HK-2 (cell line): ENCODE data around the gene WDR36.
A peak's percentile ranks its signal among the peaks of the same experiment; 100 is the strongest.

Experiments
- DNase-seq: peaks from one replicate; pipeline ENCODE4 v3.0.0-alpha.2; 2018; ENCODE audit not compliant: unreplicated experiment

The WDR36 gene

DNA sequence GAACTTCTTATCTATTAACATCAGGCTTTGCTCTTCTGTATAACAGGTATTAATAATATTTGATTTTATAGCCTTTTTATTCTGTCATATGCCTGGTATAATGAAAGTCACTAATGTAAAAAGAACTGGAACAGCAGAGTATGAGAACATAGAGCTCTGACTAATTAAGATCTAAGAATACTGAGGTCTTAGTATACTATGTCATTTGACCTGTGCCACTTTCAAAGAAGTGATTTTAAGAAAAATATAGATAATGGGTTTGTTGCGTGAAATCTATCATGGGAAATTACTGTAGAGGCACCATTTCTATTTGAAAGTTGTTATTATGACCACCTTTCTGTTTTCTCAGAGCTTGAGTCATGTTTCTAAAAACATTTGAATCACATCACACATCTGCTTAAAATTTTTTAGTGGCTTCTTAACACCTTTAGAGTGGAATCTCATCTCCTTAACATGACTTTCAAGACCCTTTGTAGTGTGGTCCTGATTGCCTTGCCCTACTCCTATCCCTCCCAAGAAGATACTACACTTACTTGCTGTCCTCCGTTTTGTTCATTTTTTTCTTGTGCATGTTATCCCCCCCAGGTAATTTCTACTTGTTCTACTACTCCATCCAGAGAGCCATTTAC lies 14.3 kb downstream of the WDR36 start:
- DNase-seq = no peak

DNA sequence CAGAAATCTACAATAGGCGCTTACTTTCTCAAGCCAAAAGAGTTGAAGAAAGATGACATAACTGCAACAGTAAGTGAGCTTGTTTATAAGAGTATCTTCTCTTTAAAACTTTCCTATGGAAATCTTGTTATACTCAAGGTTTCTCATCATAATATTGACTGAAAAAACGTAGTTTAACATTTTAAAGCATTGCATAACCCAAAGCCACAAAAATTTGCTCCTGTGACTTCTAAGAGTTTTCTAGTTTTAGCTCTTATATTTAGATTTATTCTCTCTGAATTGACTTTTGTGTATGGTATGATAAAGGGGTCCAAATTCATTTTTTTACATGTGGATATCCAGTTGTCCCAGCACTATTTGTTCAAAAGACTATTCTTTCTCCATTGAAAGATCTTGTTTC lies 15.2 kb downstream of the WDR36 start:
- DNase-seq = no peak

DNA sequence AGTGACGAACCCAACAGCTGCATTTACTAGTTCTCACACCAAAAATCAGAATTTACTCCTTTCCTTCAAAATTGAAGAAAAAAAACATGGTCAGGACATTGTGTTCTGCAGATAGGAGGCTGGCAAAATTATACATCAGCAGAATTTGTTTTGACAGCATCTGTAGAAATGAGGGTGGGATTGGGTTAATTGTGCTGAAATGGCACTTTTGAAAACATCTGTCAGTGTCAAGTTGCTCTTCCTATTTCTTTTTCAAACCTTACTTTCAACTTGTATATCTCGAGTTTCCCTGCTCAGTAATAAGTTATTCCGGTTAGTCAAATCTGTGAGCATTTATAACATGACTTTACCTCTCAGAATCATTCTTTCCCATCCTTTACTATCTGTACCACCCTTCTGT lies 19.8 kb downstream of the WDR36 start:
- no peak for DNase-seq

DNA sequence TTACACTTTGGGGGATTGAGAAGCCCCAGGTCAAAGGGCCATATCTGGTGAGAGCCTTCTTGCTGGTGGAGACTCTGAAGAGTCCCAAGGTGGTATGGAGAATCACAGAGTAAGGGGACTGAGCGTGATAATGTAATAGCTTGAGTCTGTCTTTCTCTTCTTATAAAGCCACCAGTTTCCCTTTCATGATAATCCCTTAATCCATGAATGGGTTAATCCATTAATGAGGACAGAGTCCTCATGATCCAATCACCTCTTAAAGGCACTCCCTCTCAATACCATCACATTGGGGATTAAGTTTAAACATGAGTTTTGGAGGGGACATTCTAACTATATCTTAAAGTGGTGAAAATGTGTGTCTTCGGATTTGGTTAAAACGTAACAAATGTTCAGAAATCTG lies 21.5 kb downstream of the WDR36 start:
- DNase-seq = no peak

DNA sequence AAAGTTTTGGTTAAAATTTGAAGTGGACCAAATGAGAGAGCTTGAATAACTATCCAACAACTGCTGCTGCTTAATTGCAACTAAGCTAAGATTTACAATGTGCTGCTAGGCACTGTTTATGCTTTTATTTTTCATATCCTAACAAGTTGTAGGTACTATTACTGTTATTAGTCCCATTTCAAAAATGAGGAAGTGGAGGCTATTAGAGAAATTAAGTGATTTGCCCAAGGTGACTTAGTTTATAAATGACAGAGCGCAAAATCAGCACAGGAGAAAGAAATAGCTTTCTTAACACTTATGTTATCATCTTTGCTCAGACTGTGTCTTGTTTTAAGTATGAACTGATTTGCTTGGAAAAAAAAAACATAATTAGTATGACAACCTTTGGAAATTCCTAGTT lies 23.1 kb downstream of the WDR36 start:
- DNase-seq = no peak

DNA sequence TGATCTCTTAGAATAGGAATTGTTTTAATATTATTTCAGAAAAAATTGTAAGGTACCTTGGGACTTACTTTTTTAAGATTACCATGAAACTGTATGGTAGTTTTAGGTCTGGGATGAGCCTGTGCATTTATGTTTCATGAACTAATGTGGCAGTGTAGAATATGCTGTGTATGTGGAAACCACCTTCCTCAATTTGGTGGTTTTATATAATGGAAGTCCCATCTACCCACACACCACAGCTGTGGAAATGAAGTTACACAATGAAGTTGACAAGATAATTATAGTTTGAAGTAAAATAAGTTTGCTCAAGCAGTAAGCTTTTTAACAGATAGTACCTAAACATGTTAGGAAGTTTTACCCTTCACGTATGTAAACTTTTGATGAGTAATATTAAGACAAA lies 24.4 kb downstream of the WDR36 start:
- DNase-seq = no peak

DNA sequence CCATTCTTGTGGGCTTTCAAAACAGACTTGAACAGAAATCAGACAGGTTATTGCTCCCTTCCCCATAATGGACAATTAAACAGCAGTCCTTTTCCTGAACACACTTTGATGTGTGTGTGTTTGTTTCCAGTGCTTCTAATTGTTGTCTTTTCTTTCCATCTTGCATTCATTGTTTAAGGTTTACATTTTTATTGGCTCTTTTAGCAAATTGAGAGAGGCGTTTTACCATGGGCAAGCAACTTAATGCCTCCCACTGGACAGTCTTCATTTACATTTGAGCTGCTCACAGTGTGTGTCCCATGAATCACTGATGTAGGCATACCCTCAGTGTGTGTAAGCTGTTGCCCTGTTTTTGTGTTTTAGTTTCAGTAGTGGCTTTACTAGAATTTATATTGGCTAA lies 25.0 kb downstream of the WDR36 start:
- DNase-seq = no peak

DNA sequence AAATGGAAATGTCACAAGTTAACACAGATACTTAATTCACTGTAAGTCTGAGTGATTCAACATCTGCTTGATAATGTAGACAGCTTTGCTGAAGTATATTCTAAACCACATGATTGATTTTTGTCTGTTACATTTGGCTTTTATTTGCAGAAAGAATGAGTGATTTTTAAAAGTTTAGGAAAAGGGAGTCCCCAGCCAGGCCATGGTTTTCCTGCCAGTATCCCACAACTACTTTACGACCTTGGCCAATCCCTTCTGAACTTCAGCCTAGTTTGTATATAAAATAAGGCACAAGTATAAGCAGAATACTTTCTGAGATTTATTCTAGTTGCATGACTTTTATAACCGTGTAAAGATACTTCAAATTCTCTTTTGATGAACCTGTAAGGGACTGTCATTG lies 27.1 kb downstream of the WDR36 start:
- no peak for DNase-seq

DNA sequence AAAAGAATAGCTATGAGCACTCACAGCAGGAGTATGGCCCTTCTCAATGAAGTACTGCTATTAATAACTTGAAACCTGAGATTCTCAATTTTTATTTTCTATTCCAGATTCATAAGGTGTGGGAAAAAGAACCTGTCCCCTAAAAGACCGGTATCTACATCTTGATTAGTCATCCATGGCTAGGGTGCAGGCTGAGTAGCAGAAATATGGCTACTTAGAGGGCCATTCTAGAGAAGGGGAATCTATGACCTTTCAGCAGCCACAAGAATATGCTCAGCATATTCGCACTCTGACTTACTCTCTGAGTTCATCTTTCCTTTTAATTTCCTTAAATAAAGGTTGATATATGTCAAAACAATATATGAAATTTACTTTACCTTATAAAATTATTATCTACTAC lies 27.7 kb downstream of the WDR36 start:
- no peak for DNase-seq

DNA sequence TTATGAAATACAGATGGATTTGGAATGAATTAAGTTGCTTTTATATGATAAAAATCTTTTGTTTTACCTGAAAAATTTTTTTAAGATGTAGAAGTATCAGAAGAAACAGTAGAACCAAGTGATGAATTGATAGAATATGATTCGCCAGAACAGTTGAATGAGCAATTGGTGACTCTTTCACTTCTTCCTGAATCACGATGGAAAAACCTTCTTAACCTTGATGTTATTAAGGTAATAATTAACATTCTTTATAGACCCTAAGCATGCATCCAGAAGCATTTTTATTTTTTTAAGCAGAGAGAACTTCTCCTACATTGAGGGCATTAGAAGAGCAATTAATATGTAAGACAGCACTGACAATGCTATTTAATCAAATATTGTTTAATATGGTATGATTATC lies 28.8 kb downstream of the WDR36 start:
- DNase-seq = no peak

DNA sequence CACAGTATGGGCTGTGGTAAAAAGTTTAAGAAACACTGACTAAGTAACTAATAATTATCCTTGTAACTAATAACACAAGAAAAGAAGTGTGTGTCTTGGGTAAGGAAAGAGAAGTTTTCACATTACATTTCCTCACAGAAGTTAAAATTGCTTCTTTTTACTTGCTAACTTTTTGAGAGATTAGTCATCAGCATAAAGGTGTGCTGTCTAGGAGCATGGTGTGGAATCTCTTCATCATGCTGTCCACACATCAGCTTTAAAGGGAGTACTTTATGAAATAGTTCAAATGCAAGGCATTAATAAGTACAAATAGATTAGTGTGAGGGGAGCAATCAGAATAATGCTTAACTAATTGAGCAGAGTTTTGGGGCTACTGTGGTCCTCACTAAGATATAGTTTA lies 29.8 kb downstream of the WDR36 start:
- no peak for DNase-seq

DNA sequence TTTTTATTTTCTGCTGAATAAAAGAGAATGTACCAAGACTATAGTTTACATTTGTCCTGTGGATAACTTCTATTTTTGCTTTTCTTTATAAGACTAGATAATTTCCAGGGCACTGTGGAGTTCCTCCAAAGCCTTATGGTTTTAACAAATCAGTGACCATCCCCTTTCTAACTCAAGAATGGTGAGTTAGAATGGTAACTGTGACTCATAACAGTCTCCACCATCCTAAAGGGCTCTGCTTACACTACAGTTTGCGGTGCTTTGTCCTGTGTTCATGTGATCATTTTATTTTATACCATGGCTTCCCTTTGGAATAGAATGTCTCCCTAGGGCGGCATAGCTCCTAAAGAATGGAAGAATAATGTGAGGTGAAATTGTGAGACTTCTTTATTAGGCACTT lies 30.2 kb downstream of the WDR36 start:
- no peak for DNase-seq

DNA sequence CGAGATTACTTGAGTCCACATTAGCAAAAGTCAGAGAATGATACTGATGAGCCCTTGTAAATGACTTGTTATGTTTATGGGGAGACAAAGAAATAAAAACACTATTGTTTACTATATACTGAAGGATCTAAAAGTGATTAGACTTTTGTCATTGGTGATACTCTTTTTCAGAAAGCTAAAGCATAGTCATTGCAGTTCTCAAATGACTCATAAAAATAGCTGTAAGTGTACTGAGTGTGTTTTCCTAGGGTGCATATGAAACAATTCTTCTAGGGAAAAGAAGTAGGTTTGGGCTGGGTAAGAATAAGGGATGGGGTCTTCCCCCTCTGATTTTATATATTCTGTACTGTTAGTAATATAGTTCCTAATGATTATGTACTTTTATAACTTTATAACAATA lies 32.6 kb downstream of the WDR36 start:
- DNase-seq = no peak

DNA sequence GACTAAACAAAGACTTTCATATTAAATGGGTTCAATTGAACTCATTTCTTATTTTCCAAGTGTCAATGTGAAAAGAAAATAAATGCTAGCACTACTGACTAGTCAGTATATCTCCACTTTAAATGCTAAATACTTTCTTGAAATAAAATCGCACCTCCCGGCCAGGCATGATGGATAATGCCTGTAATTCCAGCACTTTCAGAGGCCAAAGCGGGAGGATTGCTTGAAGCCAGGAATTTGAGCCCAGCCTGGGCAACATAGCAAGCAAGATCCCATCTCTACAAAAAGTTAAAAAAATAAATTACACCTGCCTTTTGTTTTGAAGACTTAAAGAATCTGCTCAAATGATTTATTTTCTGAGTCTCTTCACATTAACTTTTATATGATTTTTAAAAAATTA lies 34.7 kb downstream of the WDR36 start:
- DNase-seq = no peak

DNA sequence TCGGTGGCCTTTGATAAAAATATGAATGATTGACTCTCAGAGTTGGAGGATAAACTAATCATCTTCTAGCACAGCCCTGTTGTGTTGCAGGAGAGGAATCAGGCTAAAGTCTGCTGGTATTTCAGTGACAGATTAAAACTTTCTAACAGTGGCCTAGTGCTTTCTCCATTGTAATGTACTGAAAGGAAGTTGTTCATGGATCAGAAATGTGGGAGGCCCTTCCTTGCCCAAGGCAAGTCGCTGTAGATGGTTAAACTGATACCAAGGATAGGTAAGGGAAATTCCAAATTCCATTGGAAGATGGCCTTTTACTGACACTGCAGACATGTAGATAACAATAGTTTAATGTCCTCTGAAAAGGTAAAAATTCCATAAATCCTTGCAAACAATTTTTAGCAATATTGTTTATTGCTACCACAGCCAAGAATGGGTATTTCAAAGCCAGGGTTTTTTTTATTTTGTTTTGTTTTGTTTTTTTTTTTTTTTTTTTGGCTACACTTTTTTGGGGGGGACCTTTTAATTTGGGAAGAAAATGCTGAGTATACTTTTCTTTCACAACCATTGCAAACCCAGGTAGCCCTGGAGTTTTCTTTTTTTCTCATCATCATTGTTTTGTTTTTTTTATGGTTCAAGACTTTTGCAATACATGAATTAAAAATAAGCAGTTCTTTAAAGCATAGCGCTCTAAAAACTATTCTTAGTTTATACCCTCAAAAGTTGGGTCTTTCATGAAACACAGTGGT lies 35.5 kb downstream of the WDR36 start:
- DNase-seq = no peak

DNA sequence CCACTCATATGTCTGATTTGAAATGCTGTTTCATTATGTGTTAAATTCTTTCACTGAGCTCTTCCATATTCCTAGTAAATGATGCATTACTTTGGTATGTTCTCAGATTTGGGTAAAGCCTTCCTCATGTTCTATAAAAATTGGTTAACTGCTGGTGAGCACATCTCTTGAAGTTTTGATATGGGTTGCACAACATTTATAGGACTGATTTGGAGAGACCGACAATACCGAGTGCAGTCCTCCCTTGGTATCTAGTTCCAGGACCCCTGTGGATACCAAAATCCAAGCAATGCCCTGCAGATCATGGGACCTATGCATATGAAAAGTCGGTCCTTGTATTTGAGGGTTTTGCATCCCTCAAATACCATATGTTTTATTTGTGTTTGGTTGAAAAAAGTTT lies 37.8 kb downstream of the WDR36 start:
- DNase-seq = no peak

DNA sequence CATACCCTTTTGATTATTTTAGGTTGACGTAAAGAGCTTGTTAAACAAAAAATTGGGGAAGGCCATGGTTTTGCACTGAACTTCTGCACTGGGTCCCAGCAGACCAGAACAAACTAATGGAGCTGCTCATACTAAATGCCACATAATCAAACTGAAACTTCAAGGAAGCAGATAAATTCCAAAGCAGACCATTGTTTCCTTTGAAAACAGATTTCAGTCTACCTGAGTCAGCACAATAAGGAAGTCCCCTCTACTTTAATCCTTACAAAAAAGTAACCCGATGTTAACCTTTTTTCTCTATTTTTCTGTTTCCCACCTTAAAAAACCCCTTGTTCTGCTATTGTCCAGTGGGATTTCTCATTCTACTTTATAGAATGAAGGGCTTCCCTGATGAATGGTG lies 39.2 kb downstream of the WDR36 start:
- no peak for DNase-seq

DNA sequence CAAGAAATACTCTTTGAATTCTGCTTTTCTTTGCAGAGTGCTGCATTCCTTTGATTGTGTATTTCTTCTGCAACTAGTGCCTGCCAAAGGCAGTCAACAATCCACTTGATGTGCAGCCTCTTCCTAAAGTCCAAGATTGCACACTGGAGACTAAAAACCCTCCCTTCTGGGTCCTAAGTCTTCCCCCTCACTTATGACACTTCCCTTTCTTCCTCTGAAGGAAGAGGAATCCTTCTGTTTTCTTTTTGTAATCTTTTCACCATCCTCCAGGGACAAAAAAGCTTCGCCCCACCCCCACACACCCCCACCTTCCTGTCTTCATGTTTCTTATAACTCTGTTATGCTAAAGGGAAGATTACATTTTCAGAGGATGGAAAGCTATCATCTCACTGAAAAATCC lies 39.9 kb downstream of the WDR36 start:
- DNase-seq = no peak

DNA sequence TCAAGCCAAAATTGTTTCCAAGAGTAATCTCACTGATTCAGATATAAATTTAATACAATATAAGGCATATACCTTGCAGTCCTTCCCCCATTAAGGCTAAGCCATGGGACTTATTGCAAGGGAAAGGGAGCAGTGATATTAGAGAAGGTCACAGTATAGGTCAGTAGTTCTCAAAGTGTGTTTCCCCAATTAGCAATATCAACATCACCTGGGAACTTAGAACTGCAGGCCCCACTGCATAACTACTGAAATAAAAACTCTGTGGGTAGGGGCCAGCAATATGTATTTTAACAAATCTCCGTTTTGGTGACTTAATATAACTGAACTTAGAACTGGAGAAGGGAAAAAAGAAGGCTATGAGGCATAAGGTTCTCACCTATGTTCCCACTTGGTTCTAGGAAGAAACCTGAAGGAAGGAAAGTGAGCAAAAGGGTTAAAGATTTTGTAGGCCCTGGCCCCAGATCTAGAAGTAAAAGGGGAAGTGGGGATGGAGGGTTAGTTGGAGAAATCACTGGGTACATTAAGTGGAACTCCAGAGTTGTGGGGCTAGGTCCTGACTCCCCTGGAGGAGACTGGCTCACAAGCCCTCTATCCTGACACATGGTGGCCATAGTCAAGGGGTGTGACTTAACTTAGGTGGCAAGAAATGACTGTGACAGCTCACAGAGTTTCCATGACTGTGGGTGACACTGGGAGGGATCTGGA lies 40.7 kb downstream of the WDR36 start:
- no peak for DNase-seq

DNA sequence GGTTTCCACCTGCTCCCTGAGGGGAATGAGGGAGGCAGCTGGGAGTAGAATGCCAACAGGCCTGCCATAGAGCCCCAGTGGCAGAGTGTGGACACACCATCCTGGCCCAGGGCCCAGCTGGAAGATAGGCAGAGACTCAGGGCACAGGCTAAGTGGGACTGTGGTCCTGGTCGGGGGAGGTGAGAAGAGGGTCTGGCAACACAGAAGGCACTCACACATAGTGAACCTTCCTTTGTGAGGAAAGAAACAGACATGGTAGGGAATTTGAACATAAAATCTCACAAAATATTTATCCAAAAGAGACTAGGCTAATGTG lies 41.2 kb downstream of the WDR36 start:
- DNase-seq = no peak

DNA sequence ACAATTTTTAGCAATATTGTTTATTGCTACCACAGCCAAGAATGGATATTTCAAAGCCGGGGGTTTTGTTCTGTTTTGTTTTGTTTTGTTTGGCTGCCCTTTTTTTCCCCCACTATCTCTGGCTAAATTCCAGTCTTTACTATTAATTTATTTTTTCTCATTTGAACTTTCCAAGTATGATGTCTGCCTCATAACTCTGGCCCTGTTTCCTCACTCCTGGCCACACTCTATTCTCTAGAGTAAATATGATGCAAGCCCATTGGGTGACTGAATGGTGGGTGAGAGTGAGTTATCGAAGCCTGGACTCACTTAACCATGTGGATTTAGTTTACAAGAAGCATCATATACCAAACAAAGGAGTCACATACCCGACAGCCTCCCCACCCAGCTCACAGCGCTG lies 41.9 kb downstream of the WDR36 start:
- no peak for DNase-seq

DNA sequence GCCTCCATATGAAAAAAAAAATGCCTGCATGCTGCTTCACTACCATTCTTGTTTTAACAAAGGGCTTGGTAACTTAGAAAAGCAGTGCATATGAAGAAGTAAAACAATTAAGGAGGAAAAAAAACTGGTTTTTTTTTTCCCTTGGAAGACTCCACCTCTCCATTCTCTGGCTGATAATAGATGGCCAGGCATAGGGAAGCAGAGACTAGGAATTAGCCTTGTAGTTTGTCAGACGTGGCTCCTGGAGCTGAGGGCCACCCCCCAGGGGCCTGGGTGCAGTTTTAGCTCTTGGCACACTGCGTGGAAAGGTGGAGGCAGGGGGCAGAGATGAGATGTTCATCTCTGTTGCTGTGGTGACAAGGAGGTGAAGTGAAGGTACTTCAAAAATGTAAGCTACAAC lies 42.7 kb downstream of the WDR36 start:
- DNase-seq = no peak

DNA sequence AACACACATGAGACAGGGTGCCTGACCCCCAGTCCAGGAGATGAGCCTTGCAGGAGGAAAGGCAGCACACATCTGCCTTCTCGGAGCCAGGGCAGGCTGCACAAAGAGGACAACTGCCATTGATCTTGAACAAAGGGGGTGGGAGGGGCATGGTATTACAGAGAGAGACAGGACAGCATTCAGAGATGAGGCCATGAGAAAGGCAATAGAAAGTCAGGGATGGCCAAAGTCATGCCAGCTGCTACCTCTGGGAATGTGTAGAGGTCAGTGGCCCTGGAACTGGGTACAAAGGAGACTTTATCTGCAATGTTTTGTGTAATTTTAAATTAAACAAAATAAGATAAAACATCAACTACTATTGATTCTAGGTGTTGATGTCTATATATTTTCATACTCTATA lies 43.2 kb downstream of the WDR36 start:
- no peak for DNase-seq

DNA sequence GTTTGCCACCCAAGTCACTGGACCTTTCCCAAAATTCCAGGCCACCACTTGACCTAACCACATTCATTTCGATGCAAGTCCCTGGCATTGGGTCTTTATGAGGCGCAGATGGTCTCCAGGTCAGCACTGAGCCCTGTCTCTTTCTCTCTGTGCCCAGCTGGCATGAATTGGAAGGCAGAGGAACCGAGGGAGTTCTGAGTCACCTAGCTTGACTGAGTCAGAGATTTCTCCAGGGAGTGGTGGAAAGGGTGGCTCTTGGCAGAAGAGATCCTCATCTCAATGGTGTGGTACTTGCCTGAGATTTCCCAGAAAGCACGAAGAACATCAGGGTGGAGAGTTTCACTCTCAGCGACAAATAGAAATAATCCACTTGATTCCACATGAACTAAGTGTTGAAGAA lies 43.8 kb downstream of the WDR36 start:
- DNase-seq = peak; percentile 10
